ENCODE measurements around the gene SEMA5A. TPM values are rescaled to one million over a fixed set of nuclear protein-coding genes. Genes with fewer than 3 reads are reported as not detected.

The SEMA5A gene
- total and polyA plus RNA-seq, 2 of the 13 experiments (the other 11 are each of a cell fraction or from before 2014, with no cell fraction given), result 0.01 TPM; not detected in 1

DNA sequence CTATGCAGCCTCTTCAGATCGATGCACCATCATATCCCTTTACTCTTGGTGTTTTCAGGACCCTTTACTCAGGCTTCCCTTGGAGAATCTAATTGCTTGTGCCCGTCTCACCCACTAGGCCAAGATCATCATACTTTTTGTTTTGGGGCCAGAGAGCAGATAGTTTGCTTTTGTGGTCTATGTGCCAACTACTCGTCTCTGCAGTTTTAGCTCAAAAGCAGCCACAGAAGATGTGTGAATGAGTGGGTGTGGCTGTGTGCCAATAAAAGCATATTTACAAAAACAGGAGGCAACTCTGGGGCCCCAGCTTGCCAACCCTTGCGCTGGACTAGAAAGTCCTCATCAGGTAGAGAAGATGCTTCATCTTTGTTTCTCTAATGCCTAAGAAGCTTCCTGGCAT lies 216.8 kb downstream of the SEMA5A start (continued):
- TF ChIP-seq, protein P1, sequence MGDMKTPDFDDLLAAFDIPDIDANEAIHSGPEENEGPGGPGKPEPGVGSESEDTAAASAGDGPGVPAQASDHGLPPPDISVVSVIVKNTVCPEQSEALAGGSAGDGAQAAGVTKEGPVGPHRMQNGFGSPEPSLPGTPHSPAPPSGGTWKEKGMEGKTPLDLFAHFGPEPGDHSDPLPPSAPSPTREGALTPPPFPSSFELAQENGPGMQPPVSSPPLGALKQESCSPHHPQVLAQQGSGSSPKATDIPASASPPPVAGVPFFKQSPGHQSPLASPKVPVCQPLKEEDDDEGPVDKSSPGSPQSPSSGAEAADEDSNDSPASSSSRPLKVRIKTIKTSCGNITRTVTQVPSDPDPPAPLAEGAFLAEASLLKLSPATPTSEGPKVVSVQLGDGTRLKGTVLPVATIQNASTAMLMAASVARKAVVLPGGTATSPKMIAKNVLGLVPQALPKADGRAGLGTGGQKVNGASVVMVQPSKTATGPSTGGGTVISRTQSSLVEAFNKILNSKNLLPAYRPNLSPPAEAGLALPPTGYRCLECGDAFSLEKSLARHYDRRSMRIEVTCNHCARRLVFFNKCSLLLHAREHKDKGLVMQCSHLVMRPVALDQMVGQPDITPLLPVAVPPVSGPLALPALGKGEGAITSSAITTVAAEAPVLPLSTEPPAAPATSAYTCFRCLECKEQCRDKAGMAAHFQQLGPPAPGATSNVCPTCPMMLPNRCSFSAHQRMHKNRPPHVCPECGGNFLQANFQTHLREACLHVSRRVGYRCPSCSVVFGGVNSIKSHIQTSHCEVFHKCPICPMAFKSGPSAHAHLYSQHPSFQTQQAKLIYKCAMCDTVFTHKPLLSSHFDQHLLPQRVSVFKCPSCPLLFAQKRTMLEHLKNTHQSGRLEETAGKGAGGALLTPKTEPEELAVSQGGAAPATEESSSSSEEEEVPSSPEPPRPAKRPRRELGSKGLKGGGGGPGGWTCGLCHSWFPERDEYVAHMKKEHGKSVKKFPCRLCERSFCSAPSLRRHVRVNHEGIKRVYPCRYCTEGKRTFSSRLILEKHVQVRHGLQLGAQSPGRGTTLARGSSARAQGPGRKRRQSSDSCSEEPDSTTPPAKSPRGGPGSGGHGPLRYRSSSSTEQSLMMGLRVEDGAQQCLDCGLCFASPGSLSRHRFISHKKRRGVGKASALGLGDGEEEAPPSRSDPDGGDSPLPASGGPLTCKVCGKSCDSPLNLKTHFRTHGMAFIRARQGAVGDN (CRISPR knock-in tag; IDR thresholded peaks at IDR 0.05), result no peak

DNA sequence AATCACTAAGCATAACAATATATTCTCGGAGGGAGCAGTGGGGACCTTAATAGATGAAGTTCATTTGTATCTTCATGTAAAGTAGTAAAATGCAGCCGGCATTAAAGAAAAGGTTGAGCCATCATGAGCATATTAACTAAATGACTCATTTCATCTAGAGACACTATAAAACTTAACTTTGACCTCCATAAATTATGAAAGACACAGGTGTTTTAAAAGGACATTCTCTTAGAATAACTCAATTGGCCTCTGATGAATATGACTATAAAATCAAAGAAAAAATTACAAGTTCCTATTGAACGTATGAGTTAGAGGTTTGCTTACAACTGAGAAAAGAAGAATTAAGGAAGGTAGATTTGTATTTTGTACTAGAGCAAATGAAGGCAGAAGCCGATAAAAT lies 220.3 kb downstream of the SEMA5A start:
- WGBS (ENCODE audit: low lambda C conversion rate), result 11% methylated on average over 4 of the region's 4 CpGs
- intact Hi-C loops (cut with micrococcal nuclease; ENCODE audit: unreplicated experiment) (no loop called here), in situ Hi-C loops (cut with HindIII; ENCODE audit: extremely low pct_ligation_motif_present, low pct_unique_long_range_greater_than_20kb) (no loop called here)
- Histone ChIP-seq H3K9ac (ENCODE audit: insufficient read depth, low read depth, low read length) (no peak overlapping the region), H3K79me2 (ENCODE audit: insufficient read depth, low read length) (no peaks in the 10 kb centered on the region), H3K27ac (ENCODE audit: extremely low read length, insufficient read depth, low read length) (no peak overlapping the region), H4K20me1 (ENCODE audit: insufficient read depth, low read length) (no peaks in the 10 kb centered on the region), H3K36me3 (replicated peaks in 1 of 2; ENCODE audit: control insufficient read depth in 1 of 2, insufficient read depth in 2 of 2, low read length in 2 of 2) (no peaks in the 10 kb centered on the region), H3K9me3 (ENCODE audit: low read length) (peaks cover under 1% of the 10 kb centered on the region; the same call in 1 of the 2 replicates), H3K4me2 (ENCODE audit: low read depth, low read length) (no peak overlapping the region), H3K4me3 (replicated peaks in 1 of 3; ENCODE audit: insufficient read depth in 1 of 3, low read depth in 2 of 3, low read length in 3 of 3) (no peak overlapping the region), H3K4me1 (ENCODE audit: insufficient read depth, low read length) (no peaks in the 10 kb centered on the region), H2AFZ (ENCODE audit: low read length) (no peak overlapping the region), H3K27me3 (ENCODE audit: control insufficient read depth in 1 of 2, insufficient read depth in 2 of 2, low read length in 2 of 2) (no peaks in the 10 kb centered on the region)
- no peak for FAIRE-seq
- ATAC-seq, result no peak
- DNase-seq (ENCODE audit: low spot score), result no peak
- POLR2A ChIA-PET, result no interaction called here
- CTCF ChIA-PET (ENCODE audit: low intra/inter-chr PET ratio, low total read pairs), result no interaction called here
- no TSS peak for BruUV-seq (replicated peaks)
- TF ChIP-seq SP2 (CRISPR knock-in tag; IDR thresholded peaks at IDR 0.05) (no peak), SMARCC2 (IDR thresholded peaks at IDR 0.05) (no peak), ZNF564 (CRISPR knock-in tag; IDR thresholded peaks at IDR 0.05) (no peak), ASH2L (IDR thresholded peaks at IDR 0.05; ENCODE audit: insufficient read length, low read depth, low read length) (no peak), REXO4 (CRISPR knock-in tag; IDR thresholded peaks at IDR 0.05; ENCODE audit: borderline replicate concordance) (no peak), SRSF1 (optimal IDR thresholded peaks at IDR 0.05; ENCODE audit: low read depth, low read length) (no peak), ZFP36L2 (CRISPR knock-in tag; IDR thresholded peaks at IDR 0.05) (no peak), SPEN (CRISPR knock-in tag; IDR thresholded peaks at IDR 0.05; ENCODE audit: low read depth) (no peak), PHF20 (CRISPR knock-in tag; IDR thresholded peaks at IDR 0.05) (no peak), ZNF3 (CRISPR knock-in tag; IDR thresholded peaks at IDR 0.05) (no peak)
- TF ChIP-seq, protein P2, sequence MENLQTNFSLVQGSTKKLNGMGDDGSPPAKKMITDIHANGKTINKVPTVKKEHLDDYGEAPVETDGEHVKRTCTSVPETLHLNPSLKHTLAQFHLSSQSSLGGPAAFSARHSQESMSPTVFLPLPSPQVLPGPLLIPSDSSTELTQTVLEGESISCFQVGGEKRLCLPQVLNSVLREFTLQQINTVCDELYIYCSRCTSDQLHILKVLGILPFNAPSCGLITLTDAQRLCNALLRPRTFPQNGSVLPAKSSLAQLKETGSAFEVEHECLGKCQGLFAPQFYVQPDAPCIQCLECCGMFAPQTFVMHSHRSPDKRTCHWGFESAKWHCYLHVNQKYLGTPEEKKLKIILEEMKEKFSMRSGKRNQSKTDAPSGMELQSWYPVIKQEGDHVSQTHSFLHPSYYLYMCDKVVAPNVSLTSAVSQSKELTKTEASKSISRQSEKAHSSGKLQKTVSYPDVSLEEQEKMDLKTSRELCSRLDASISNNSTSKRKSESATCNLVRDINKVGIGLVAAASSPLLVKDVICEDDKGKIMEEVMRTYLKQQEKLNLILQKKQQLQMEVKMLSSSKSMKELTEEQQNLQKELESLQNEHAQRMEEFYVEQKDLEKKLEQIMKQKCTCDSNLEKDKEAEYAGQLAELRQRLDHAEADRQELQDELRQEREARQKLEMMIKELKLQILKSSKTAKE (CRISPR knock-in tag; IDR thresholded peaks at IDR 0.05; ENCODE audit: borderline replicate concordance), result no peak
- TF ChIP-seq, protein P3, sequence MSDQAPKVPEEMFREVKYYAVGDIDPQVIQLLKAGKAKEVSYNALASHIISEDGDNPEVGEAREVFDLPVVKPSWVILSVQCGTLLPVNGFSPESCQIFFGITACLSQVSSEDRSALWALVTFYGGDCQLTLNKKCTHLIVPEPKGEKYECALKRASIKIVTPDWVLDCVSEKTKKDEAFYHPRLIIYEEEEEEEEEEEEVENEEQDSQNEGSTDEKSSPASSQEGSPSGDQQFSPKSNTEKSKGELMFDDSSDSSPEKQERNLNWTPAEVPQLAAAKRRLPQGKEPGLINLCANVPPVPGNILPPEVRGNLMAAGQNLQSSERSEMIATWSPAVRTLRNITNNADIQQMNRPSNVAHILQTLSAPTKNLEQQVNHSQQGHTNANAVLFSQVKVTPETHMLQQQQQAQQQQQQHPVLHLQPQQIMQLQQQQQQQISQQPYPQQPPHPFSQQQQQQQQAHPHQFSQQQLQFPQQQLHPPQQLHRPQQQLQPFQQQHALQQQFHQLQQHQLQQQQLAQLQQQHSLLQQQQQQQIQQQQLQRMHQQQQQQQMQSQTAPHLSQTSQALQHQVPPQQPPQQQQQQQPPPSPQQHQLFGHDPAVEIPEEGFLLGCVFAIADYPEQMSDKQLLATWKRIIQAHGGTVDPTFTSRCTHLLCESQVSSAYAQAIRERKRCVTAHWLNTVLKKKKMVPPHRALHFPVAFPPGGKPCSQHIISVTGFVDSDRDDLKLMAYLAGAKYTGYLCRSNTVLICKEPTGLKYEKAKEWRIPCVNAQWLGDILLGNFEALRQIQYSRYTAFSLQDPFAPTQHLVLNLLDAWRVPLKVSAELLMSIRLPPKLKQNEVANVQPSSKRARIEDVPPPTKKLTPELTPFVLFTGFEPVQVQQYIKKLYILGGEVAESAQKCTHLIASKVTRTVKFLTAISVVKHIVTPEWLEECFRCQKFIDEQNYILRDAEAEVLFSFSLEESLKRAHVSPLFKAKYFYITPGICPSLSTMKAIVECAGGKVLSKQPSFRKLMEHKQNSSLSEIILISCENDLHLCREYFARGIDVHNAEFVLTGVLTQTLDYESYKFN (CRISPR knock-in tag; conservative IDR thresholded peaks at IDR 0.05), result no peak
